H9 (cell line): ENCODE results near the gene CDK16. TPM values are rescaled to one million over a fixed set of nuclear protein-coding genes. Genes with fewer than 3 reads are reported as not detected.

Source experiments
- DNase-seq: peaks from one replicate; pipeline ENCODE4 v3.0.0-alpha.2; 2017
- H2AFZ ChIP-seq: one replicate; pipeline ENCODE4 v1.6.1; 2013; ENCODE audit warnings: mild to moderate bottlenecking, low read length, control low read depth, moderate library complexity
- H2AK5ac ChIP-seq: 2 replicates; pipeline ENCODE4 v1.6.1; 2013; ENCODE audit warnings: low read length, control low read depth, mixed read lengths; ENCODE audit not compliant: insufficient read length
- H2BK120ac ChIP-seq: one replicate; pipeline ENCODE4 v1.6.1; 2013; ENCODE audit warnings: low read depth, mild to moderate bottlenecking, low read length, control low read depth, inconsistent platforms; ENCODE audit not compliant: poor library complexity, severe bottlenecking
- H2BK12ac ChIP-seq: 2 replicates; pipeline ENCODE4 v1.6.1; 2013; ENCODE audit warnings: low read length, control low read depth, mixed read lengths, low read depth; ENCODE audit not compliant: insufficient read length
- H2BK15ac ChIP-seq: 2 replicates; pipeline ENCODE4 v1.6.1; 2013; ENCODE audit warnings: low read depth, low read length, control low read depth
- H2BK20ac ChIP-seq: one replicate; pipeline ENCODE4 v1.6.1; 2013; ENCODE audit warnings: low read depth, mild to moderate bottlenecking, low read length, control low read depth, inconsistent platforms; ENCODE audit not compliant: poor library complexity, severe bottlenecking
- H2BK5ac ChIP-seq: 2 replicates; pipeline ENCODE4 v1.6.1; 2013; ENCODE audit warnings: low read length, control low read depth, mixed read lengths; ENCODE audit not compliant: insufficient read length
- H3K14ac ChIP-seq: 2 replicates; pipeline ENCODE4 v1.6.1; 2013; ENCODE audit warnings: low read length, control low read depth; ENCODE audit not compliant: insufficient read depth
- H3K18ac ChIP-seq: 2 replicates; pipeline ENCODE4 v1.6.1; 2013; ENCODE audit warnings: low read depth, mild to moderate bottlenecking, mixed read lengths, low read length, control low read depth; ENCODE audit not compliant: insufficient read length
- H3K23ac ChIP-seq: 2 replicates; pipeline ENCODE4 v1.6.1; 2013; ENCODE audit warnings: low read length, control low read depth, mixed read lengths, low read depth; ENCODE audit not compliant: insufficient read length
- H3K23me2 ChIP-seq: 2 replicates; pipeline ENCODE4 v1.6.1; 2013; ENCODE audit warnings: low read depth, mild to moderate bottlenecking, mixed read lengths, low read length, control low read depth; ENCODE audit not compliant: insufficient read length, poor library complexity, severe bottlenecking
- H3K27ac ChIP-seq: 2 replicates; pipeline ENCODE4 v1.5.1; 2013; ENCODE audit warnings: low read length, control low read depth, mixed read lengths, low read depth; ENCODE audit not compliant: insufficient read length
- H3K27me3 ChIP-seq: 2 replicates; pipeline ENCODE4 v1.6.1; 2013; ENCODE audit warnings: low read length, control low read depth, inconsistent platforms; ENCODE audit not compliant: insufficient read depth
- H3K4ac ChIP-seq: 2 replicates; pipeline ENCODE4 v1.6.1; 2013; ENCODE audit warnings: low read depth, mild to moderate bottlenecking, control low read depth, inconsistent platforms, low read length, moderate library complexity
- H3K4me1 ChIP-seq: 2 replicates; pipeline ENCODE4 v1.6.1; 2013; ENCODE audit warnings: low read length, control low read depth, inconsistent platforms; ENCODE audit not compliant: insufficient read depth
- H3K4me2 ChIP-seq: 2 replicates; pipeline ENCODE4 v1.6.1; 2013; ENCODE audit warnings: low read length, control low read depth, mixed read lengths; ENCODE audit not compliant: insufficient read length, insufficient read depth
- H3K56ac ChIP-seq: 2 replicates; pipeline ENCODE4 v1.6.1; 2013; ENCODE audit warnings: low read depth, mild to moderate bottlenecking, mixed read lengths, low read length, control low read depth; ENCODE audit not compliant: insufficient read length
- H3K79me1 ChIP-seq: 2 replicates; pipeline ENCODE4 v1.6.1; 2013; ENCODE audit warnings: low read depth, mild to moderate bottlenecking, moderate library complexity, low read length, control low read depth, inconsistent platforms; ENCODE audit not compliant: insufficient read depth, poor library complexity, severe bottlenecking
- H3K79me2 ChIP-seq: 2 replicates; pipeline ENCODE4 v1.6.1; 2013; ENCODE audit warnings: low read length, control low read depth, inconsistent platforms; ENCODE audit not compliant: insufficient read depth
- H3K9ac ChIP-seq: 2 replicates; pipeline ENCODE4 v1.6.1; 2013; ENCODE audit warnings: low read length, control low read depth, mixed read lengths; ENCODE audit not compliant: insufficient read length; ENCODE audit errors: extremely low read depth
- H3K9me3 ChIP-seq: one replicate; pipeline ENCODE4 v1.6.1; 2013; ENCODE audit warnings: low read depth, low read length, inconsistent platforms; ENCODE audit not compliant: control insufficient read depth
- H3T11ph ChIP-seq: one replicate; pipeline ENCODE4 v1.6.1; 2013; ENCODE audit warnings: mild to moderate bottlenecking, low read length, control low read depth, inconsistent platforms
- H4K20me1 ChIP-seq: one replicate; pipeline ENCODE4 v1.6.1; 2013; ENCODE audit not compliant: control insufficient read depth, insufficient read length, insufficient read depth
- H4K5ac ChIP-seq: 2 replicates; pipeline ENCODE4 v1.6.1; 2013; ENCODE audit warnings: low read depth, mild to moderate bottlenecking, mixed read lengths, low read length, control low read depth; ENCODE audit not compliant: insufficient read length
- H4K8ac ChIP-seq: replicated peaks from 2 replicates; pipeline ENCODE4 v1.6.1; 2013; ENCODE audit warnings: low read length, control low read depth, mixed read lengths, low read depth; ENCODE audit not compliant: insufficient read length
- H4K91ac ChIP-seq: 2 replicates; pipeline ENCODE4 v1.6.1; 2013; ENCODE audit warnings: low read depth, mild to moderate bottlenecking, moderate library complexity, mixed read lengths, low read length, control low read depth; ENCODE audit not compliant: insufficient read length
- H3K27ac Mint-ChIP-seq, 3 experiments: 2 replicates in 2 of 3; 3 replicates in 1 of 3; pipeline ENCODE4 v1.8.0; 2020 to 2021; ENCODE audit warnings: mixed read lengths in 3 of 3, mild to moderate bottlenecking in 1 of 3, moderate library complexity in 1 of 3
- H3K27me3 Mint-ChIP-seq: 2 replicates; pipeline ENCODE4 v1.8.0; 2021; ENCODE audit warnings: low read depth, mild to moderate bottlenecking, moderate library complexity, mixed read lengths
- H3K36me3 Mint-ChIP-seq, 3 experiments: 2 replicates in 2 of 3; 3 replicates in 1 of 3; pipeline ENCODE4 v1.8.0; 2020 to 2021; ENCODE audit warnings: low read depth in 3 of 3, mixed read lengths in 3 of 3; ENCODE audit not compliant: insufficient read depth in 1 of 3
- H3K4me1 Mint-ChIP-seq, 2 experiments: 2 replicates each; pipeline ENCODE4 v1.8.0; 2020; ENCODE audit warnings: mixed read lengths in 2 of 2
- H3K4me3 Mint-ChIP-seq, 2 experiments: 2 replicates in 1 of 2; 3 replicates in 1 of 2; pipeline ENCODE4 v1.8.0; 2020 to 2021; ENCODE audit warnings: mild to moderate bottlenecking in 2 of 2, mixed read lengths in 2 of 2, moderate library complexity in 1 of 2
- H3K9me3 Mint-ChIP-seq, 2 experiments: 2 replicates in 1 of 2; 3 replicates in 1 of 2; pipeline ENCODE4 v1.8.0; 2020; ENCODE audit warnings: mild to moderate bottlenecking in 2 of 2, mixed read lengths in 2 of 2, moderate library complexity in 1 of 2
- CTCF ChIP-seq: fragments of 200-600 bp; sonication (generic); conservative IDR thresholded peaks from 3 replicates; pipeline ENCODE4 v1.8.0; 2021; ENCODE audit warnings: antibody characterized with exemption, mild to moderate bottlenecking
- WGBS: extraction: QIAGEN DNeasy Blood & Tissue Kit; methylation state at CpG from one replicate; pipeline ENCODE4 v1.1.7; 2013; ENCODE audit warnings: missing lambda C conversion rate, low lambda C conversion rate, mixed read lengths; ENCODE audit not compliant: insufficient read length; ENCODE audit errors: extremely low coverage; 5-methylcytosine and 5-hydroxymethylcytosine counted together
- total RNA-seq: library from RNA; stranded (reverse); gene quantifications from 2 replicates; pipeline ENCODE4 v1.2.1, GENCODE V29; 2021

CDK16 gene
- total RNA-seq, 1 experiment from 2014 or later = 226 TPM

- Histone ChIP-seq H3K18ac (no peak overlapping the region), H3K27ac (no peak overlapping the region), H3K23me2 (peaks cover 15% of the 10 kb centered on the region), H3K27me3 (no peaks in the 10 kb centered on the region), H3K79me1 (peaks cover 1% of the 10 kb centered on the region), H3K79me2 (peaks cover 15% of the 10 kb centered on the region; the same call in 1 of the 2 replicates), H2AFZ (no peak overlapping the region), H3K9me3 (no peaks in the 10 kb centered on the region), H3K4ac (no peak overlapping the region), H2BK12ac (no peak overlapping the region), H2BK20ac (no peak overlapping the region), H4K91ac (no peak overlapping the region), H2BK5ac (no peak overlapping the region), H2BK15ac (no peak overlapping the region), H4K20me1 (no peaks in the 10 kb centered on the region), H3K9ac (peak overlapping the region; percentile 73), H3K4me1 (peaks cover 4% of the 10 kb centered on the region; the same call in 1 of the 2 replicates), H4K8ac (no peak overlapping the region), H4K5ac (no peak overlapping the region), H3K14ac (no peak overlapping the region), H3T11ph (no peak overlapping the region), H2AK5ac (no peak overlapping the region), H3K23ac (no peak overlapping the region), H2BK120ac (no peak overlapping the region), H3K4me2 (peak overlapping the region; percentile 75), H3K56ac (no peak overlapping the region)
- TF ChIP-seq CTCF = no peak
- WGBS = no CpG with 5 or more reads among the region's 40 CpGs
- H3K36me3 Mint-ChIP-seq = peaks cover 21 to 28% (median 25%) of the 10 kb centered on the region in 3 experiments
- peaks cover 16 to 25% of the 10 kb centered on the region in 2 experiments for H3K4me1 Mint-ChIP-seq
- H3K4me3 Mint-ChIP-seq = peak overlapping the region; percentile 82 to 95
- H3K9me3 Mint-ChIP-seq = peaks cover 17 to 43% of the 10 kb centered on the region in 2 experiments
- DNase-seq = peak; percentile 95
- H3K27me3 Mint-ChIP-seq = peaks cover 1% of the 10 kb centered on the region
- H3K27ac Mint-ChIP-seq = peak overlapping the region; percentile 57 to 83 (median 77); a peak in 5 of 7 replicates
Observed at GRCh38 chrX:47190445-47191269, 27.8 kb upstream of the CDK16 start.
